Measurements from ENCODE around the gene TMC5. TPM values are rescaled to one million over a fixed set of nuclear protein-coding genes. Genes with fewer than 3 reads are reported as not detected.

Gene TMC5
- total RNA-seq, 1 experiment from 2014 or later = 1.2 TPM

GRCh38 chr16:19523559-19524355, 106.1 kb downstream of the TMC5 start, which contains the start of gene CCP110:
TSS of gene CCP110 (plus strand) at chr16:19523942. CDS start at chr16:19527882, 3,940 bp downstream.
- Histone ChIP-seq H4K20me1 (ENCODE audit: control insufficient read depth, insufficient read depth, insufficient read length) (no peaks in the 10 kb centered on the region), H3K79me2 (ENCODE audit: insufficient read depth, low read length) (peaks cover 7% of the 10 kb centered on the region; the same call in 1 of the 2 replicates), H2BK120ac (ENCODE audit: low read depth, low read length, poor library complexity, severe bottlenecking) (no peak within 1 kb of the TSS), H3K14ac (ENCODE audit: insufficient read depth, low read length) (peak within 1 kb of the TSS; percentile 57; the same call in 1 of the 2 replicates), H3K18ac (ENCODE audit: insufficient read length, low read depth, low read length) (peak within 1 kb of the TSS; percentile 69), H3K9me3 (ENCODE audit: control insufficient read depth, low read depth, low read length) (no peaks in the 10 kb centered on the region), H3K23ac (ENCODE audit: insufficient read length, low read depth, low read length) (no peak within 1 kb of the TSS), H4K5ac (ENCODE audit: insufficient read length, low read depth, low read length) (no peak within 1 kb of the TSS), H3K9ac (ENCODE audit: extremely low read depth, insufficient read length, low read length) (peak within 1 kb of the TSS; percentile 75), H3T11ph (ENCODE audit: low read length) (no peak within 1 kb of the TSS), H2AFZ (ENCODE audit: low read length) (peak within 1 kb of the TSS; percentile 11), H3K79me1 (ENCODE audit: insufficient read depth, low read depth, low read length, poor library complexity, severe bottlenecking) (no peaks in the 10 kb centered on the region), H2BK20ac (ENCODE audit: low read depth, low read length, poor library complexity, severe bottlenecking) (no peak within 1 kb of the TSS), H3K23me2 (ENCODE audit: insufficient read length, low read depth, low read length, poor library complexity, severe bottlenecking) (peaks cover 18% of the 10 kb centered on the region), H2BK12ac (ENCODE audit: insufficient read length, low read depth, low read length) (no peak within 1 kb of the TSS), H4K8ac (replicated peaks; ENCODE audit: insufficient read length, low read depth, low read length) (no peak within 1 kb of the TSS), H3K27ac (ENCODE audit: insufficient read length, low read depth, low read length) (no peak within 1 kb of the TSS), H2AK5ac (ENCODE audit: insufficient read length, low read length) (no peak within 1 kb of the TSS), H2BK15ac (ENCODE audit: low read depth, low read length) (no peak within 1 kb of the TSS), H3K27me3 (ENCODE audit: insufficient read depth, low read length) (no peaks in the 10 kb centered on the region), H3K56ac (ENCODE audit: insufficient read length, low read depth, low read length) (no peak within 1 kb of the TSS), H3K4me1 (ENCODE audit: insufficient read depth, low read length) (0 out of 2 replicates have a peak, but pooled peaks cover 3% of the 10 kb centered on the region), H2BK5ac (ENCODE audit: insufficient read length, low read length) (no peak within 1 kb of the TSS), H3K4ac (ENCODE audit: low read depth, low read length) (no peak within 1 kb of the TSS), H4K91ac (ENCODE audit: insufficient read length, low read depth, low read length) (no peak within 1 kb of the TSS), H3K4me2 (ENCODE audit: insufficient read depth, insufficient read length, low read length) (peak within 1 kb of the TSS; percentile 100)
- H3K36me3 Mint-ChIP-seq (ENCODE audit: insufficient read depth in 1 of 3, low read depth in 3 of 3) = peaks cover 1 to 14% (median 6%) of the 10 kb centered on the region in 3 experiments; a peak in 6 of 7 replicates
- WGBS (ENCODE audit: extremely low coverage, insufficient read length, low lambda C conversion rate) = no CpG with 5 or more reads among the region's 51 CpGs
- no peaks in the 10 kb centered on the region for H3K9me3 Mint-ChIP-seq
- peak within 1 kb of the TSS; percentile 91 to 96 for H3K4me3 Mint-ChIP-seq
- DNase-seq = peak; percentile 96
- H3K4me1 Mint-ChIP-seq = peaks cover 42 to 46% of the 10 kb centered on the region in 2 experiments
- peak within 1 kb of the TSS; percentile 88 to 94 (median 91) for H3K27ac Mint-ChIP-seq
- H3K27me3 Mint-ChIP-seq (ENCODE audit: low read depth) = no peaks in the 10 kb centered on the region
- TF ChIP-seq, protein P1, sequence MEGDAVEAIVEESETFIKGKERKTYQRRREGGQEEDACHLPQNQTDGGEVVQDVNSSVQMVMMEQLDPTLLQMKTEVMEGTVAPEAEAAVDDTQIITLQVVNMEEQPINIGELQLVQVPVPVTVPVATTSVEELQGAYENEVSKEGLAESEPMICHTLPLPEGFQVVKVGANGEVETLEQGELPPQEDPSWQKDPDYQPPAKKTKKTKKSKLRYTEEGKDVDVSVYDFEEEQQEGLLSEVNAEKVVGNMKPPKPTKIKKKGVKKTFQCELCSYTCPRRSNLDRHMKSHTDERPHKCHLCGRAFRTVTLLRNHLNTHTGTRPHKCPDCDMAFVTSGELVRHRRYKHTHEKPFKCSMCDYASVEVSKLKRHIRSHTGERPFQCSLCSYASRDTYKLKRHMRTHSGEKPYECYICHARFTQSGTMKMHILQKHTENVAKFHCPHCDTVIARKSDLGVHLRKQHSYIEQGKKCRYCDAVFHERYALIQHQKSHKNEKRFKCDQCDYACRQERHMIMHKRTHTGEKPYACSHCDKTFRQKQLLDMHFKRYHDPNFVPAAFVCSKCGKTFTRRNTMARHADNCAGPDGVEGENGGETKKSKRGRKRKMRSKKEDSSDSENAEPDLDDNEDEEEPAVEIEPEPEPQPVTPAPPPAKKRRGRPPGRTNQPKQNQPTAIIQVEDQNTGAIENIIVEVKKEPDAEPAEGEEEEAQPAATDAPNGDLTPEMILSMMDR (conservative IDR thresholded peaks at IDR 0.05) = no peak
